Keratinocyte (primary cell): ENCODE results near the gene USP26. TPM values are rescaled to one million over a fixed set of nuclear protein-coding genes. Genes with fewer than 3 reads are reported as not detected.

ENCODE experiments used
- DNase-seq: peaks from one replicate; pipeline ENCODE4 v3.0.0-alpha.2; 2011; ENCODE audit warnings: low read depth, missing footprints, low spot score
- FAIRE-seq: peaks from 2 replicates; lab custom pipeline; 2011; peaks lifted over from hg19 to GRCh38; lab: Jason Lieb, UNC
- H2AFZ ChIP-seq: 2 replicates; pipeline ENCODE4 v1.6.0; 2012; ENCODE audit warnings: low read length, control low read depth, inconsistent platforms; ENCODE audit not compliant: control insufficient read depth
- H3K27ac ChIP-seq: 2 replicates; pipeline ENCODE4 v1.5.1; 2011; ENCODE audit warnings: low read length; ENCODE audit not compliant: control insufficient read depth, insufficient read depth
- H3K27me3 ChIP-seq: 3 replicates; pipeline ENCODE4 v1.6.0; 2011; ENCODE audit warnings: low read length; ENCODE audit not compliant: control insufficient read depth, insufficient read depth; ENCODE audit errors: extremely low read depth
- H3K36me3 ChIP-seq, 2 experiments: 2 replicates in 1 of 2; 3 replicates in 1 of 2; pipeline ENCODE4 v1.5.1; 2011; ENCODE audit warnings: low read length in 2 of 2, mild to moderate bottlenecking in 1 of 2; ENCODE audit not compliant: control insufficient read depth in 2 of 2, insufficient read depth in 2 of 2; ENCODE audit errors: extremely low read depth in 1 of 2
- H3K4me1 ChIP-seq: 3 replicates; pipeline ENCODE4 v1.5.1; 2011; ENCODE audit warnings: low read length; ENCODE audit not compliant: control insufficient read depth, insufficient read depth; ENCODE audit errors: extremely low read depth
- H3K4me2 ChIP-seq: 3 replicates; pipeline ENCODE4 v1.6.0; 2011; ENCODE audit warnings: low read depth, low read length; ENCODE audit not compliant: control insufficient read depth, insufficient read depth; ENCODE audit errors: extremely low read depth
- H3K4me3 ChIP-seq, 3 experiments: fragments of 200-600 bp in 1 of 3; sonication (generic) in 1 of 3; 2 replicates in 2 of 3; 3 replicates in 1 of 3; pipeline ENCODE4 v1.5.1; 2011 to 2016; ENCODE audit warnings: low read length in 3 of 3, mild to moderate bottlenecking in 3 of 3, control low read depth in 2 of 3, inconsistent platforms in 1 of 3, low read depth in 1 of 3, mixed read lengths in 1 of 3, mixed run types in 1 of 3, moderate library complexity in 1 of 3; ENCODE audit not compliant: control insufficient read depth in 2 of 3, insufficient read depth in 2 of 3; ENCODE audit errors: extremely low read depth in 1 of 3
- H3K79me2 ChIP-seq: 2 replicates; pipeline ENCODE4 v1.6.0; 2012; ENCODE audit warnings: low read length; ENCODE audit not compliant: control insufficient read depth, insufficient read depth
- H3K9ac ChIP-seq: 3 replicates; pipeline ENCODE4 v1.6.0; 2011; ENCODE audit warnings: low read length; ENCODE audit not compliant: control insufficient read depth, insufficient read depth; ENCODE audit errors: extremely low read depth
- H3K9me1 ChIP-seq: 3 replicates; pipeline ENCODE4 v1.6.0; 2011; ENCODE audit warnings: low read length; ENCODE audit not compliant: control insufficient read depth, insufficient read depth; ENCODE audit errors: extremely low read depth
- H3K9me3 ChIP-seq: 2 replicates; pipeline ENCODE4 v1.5.1; 2012; ENCODE audit warnings: low read depth, low read length; ENCODE audit not compliant: control insufficient read depth
- H4K20me1 ChIP-seq: 3 replicates; pipeline ENCODE4 v1.6.0; 2011; ENCODE audit warnings: low read length; ENCODE audit not compliant: control insufficient read depth, insufficient read depth; ENCODE audit errors: extremely low read depth
- CTCF ChIP-seq, 3 experiments: IDR thresholded peaks in 1 of 3; conservative IDR thresholded peaks in 1 of 3; optimal IDR thresholded peaks in 1 of 3; 2 replicates in 2 of 3; 3 replicates in 1 of 3; pipeline versions ENCODE3 to v1.5.1; 2011; ENCODE audit warnings: low read length in 3 of 3, mild to moderate bottlenecking in 3 of 3, moderate library complexity in 2 of 3, control low read depth in 1 of 3, inconsistent platforms in 1 of 3; ENCODE audit not compliant: insufficient read depth in 2 of 3; ENCODE audit errors: extremely low read depth in 1 of 3
- EZH2 ChIP-seq: IDR thresholded peaks from one replicate; pipeline ENCODE4 v1.6.1; 2012; ENCODE audit warnings: inconsistent platforms, mild to moderate bottlenecking, low read length, moderate library complexity
- dilution Hi-C: fragments of 300-500 bp; cut with MboI; formaldehyde crosslinking; loops from one replicate; pipeline ENCODE4 v1.7.0; 2020; ENCODE audit warnings: low sequenced_read_pairs; ENCODE audit not compliant: extremely low pct_ligation_motif_present
- polyA plus RNA-seq, 5 experiments: library from polyadenylated mRNA; depleted of rRNA in 3 of 5; stranded (reverse) in 3 of 5; stranded (forward) in 1 of 5; unstranded in 1 of 5; fragments of >200 nt; gene quantifications; 1 replicate in 1 of 5; 2 replicates in 3 of 5; 3 replicates in 1 of 5; pipeline versions ENCODE4 v1.2.1 to v1.2.3, GENCODE V29; 2011 to 2012; ENCODE audit warnings: missing spikeins in 2 of 5, low read depth in 1 of 5, low replicate concordance in 1 of 5

The USP26 gene
- polyA plus RNA-seq, 1 donor (not counting 4 experiments of a cell fraction or from before 2014, with no cell fraction given) = not detected

- Histone ChIP-seq H3K4me3 (no peak overlapping the region), H3K9ac (no peak overlapping the region), H3K27ac (no peak overlapping the region), H3K4me2 (no peak overlapping the region), H3K36me3 (no peaks in the 10 kb centered on the region), H3K79me2 (no peaks in the 10 kb centered on the region), H3K27me3 (peaks cover 3% of the 10 kb centered on the region), H3K9me3 (no peaks in the 10 kb centered on the region), H2AFZ (no peak overlapping the region), H4K20me1 (no peaks in the 10 kb centered on the region), H3K4me1 (no peaks in the 10 kb centered on the region), H3K9me1 (no peaks in the 10 kb centered on the region)
- dilution Hi-C loops = no loop called here
- DNase-seq (no peak), FAIRE-seq (no peak)
- TF ChIP-seq EZH2 = no peak
- TF ChIP-seq CTCF (optimal IDR thresholded peaks at IDR 0.05 in 1 of 3, IDR thresholded peaks at IDR 0.05 in 1 of 3, conservative IDR thresholded peaks at IDR 0.05 in 1 of 3; ENCODE audit: extremely low read depth in 1 of 3, insufficient read depth in 2 of 3, low read length in 3 of 3) = no peak
Observed at GRCh38 chrX:133033010-133033409, 63.9 kb downstream of the USP26 start.

GRCh38 chrX:133018229-133018628 is 78.7 kb downstream of the USP26 start:
- Histone ChIP-seq H3K27me3 (no peaks in the 10 kb centered on the region), H3K4me3 (no peak overlapping the region), H3K27ac (no peak overlapping the region), H3K9me3 (no peaks in the 10 kb centered on the region), H3K4me1 (no peaks in the 10 kb centered on the region), H3K36me3 (no peaks in the 10 kb centered on the region), H3K9me1 (no peaks in the 10 kb centered on the region), H3K9ac (no peak overlapping the region), H4K20me1 (no peaks in the 10 kb centered on the region), H2AFZ (no peak overlapping the region), H3K79me2 (no peaks in the 10 kb centered on the region), H3K4me2 (no peak overlapping the region)
- no peak for DNase-seq
- dilution Hi-C loops = no loop called here
- no peak for TF ChIP-seq EZH2
- no peak for TF ChIP-seq CTCF (optimal IDR thresholded peaks at IDR 0.05 in 1 of 3, IDR thresholded peaks at IDR 0.05 in 1 of 3, conservative IDR thresholded peaks at IDR 0.05 in 1 of 3; ENCODE audit: extremely low read depth in 1 of 3, insufficient read depth in 2 of 3, low read length in 3 of 3)
- FAIRE-seq = no peak
